DOHH2 (cell line): ENCODE data around the gene NT5DC3.

Source experiments
- EZH2phosphoT487 ChIP-seq: fragments of 200-600 bp; sonication (generic); IDR thresholded peaks from 2 replicates; pipeline ENCODE4 v1.6.1; 2017; ENCODE audit warnings: borderline replicate concordance, mild to moderate bottlenecking, antibody characterized with exemption, low read length, moderate library complexity, mixed read lengths
- TF ChIP-seq, protein P1 (sequence below): fragments of 200-600 bp; sonication (generic); IDR thresholded peaks from one replicate; pipeline ENCODE4 v1.5.1; 2014; ENCODE audit warnings: antibody characterized with exemption, mild to moderate bottlenecking, low read depth, low read length; ENCODE audit not compliant: poor library complexity, severe bottlenecking

DNA sequence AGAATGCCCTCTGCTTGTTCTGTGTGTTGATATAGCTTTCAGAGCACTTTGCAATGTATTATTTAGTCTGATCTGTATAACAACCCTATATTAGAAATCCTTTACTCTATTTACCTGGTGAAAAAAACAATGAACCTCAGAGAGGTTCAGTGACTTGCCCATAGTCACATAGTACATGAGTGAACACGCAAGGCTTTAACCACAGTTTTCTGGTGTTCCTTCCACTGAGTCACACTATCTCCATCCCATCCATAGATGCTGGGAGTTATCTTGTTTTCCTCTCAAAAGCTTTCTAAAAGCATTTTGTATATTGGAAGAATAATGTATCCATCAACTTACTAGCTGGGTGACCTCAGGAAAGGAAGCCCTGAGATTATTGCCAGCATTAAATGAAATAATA lies 104.5 kb downstream of the NT5DC3 start:
- TF ChIP-seq, protein P1, sequence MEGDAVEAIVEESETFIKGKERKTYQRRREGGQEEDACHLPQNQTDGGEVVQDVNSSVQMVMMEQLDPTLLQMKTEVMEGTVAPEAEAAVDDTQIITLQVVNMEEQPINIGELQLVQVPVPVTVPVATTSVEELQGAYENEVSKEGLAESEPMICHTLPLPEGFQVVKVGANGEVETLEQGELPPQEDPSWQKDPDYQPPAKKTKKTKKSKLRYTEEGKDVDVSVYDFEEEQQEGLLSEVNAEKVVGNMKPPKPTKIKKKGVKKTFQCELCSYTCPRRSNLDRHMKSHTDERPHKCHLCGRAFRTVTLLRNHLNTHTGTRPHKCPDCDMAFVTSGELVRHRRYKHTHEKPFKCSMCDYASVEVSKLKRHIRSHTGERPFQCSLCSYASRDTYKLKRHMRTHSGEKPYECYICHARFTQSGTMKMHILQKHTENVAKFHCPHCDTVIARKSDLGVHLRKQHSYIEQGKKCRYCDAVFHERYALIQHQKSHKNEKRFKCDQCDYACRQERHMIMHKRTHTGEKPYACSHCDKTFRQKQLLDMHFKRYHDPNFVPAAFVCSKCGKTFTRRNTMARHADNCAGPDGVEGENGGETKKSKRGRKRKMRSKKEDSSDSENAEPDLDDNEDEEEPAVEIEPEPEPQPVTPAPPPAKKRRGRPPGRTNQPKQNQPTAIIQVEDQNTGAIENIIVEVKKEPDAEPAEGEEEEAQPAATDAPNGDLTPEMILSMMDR = no peak
- TF ChIP-seq EZH2phosphoT487 = no peak
